CD4-positive, alpha-beta T cell treated with Interleukin-10 for 1 hour (primary cell): ENCODE measurements around the gene CCDC172.

Experiments
- DNase-seq: peaks from one replicate; pipeline ENCODE4 v3.0.0-alpha.2; 2020

Gene CCDC172, protein sequence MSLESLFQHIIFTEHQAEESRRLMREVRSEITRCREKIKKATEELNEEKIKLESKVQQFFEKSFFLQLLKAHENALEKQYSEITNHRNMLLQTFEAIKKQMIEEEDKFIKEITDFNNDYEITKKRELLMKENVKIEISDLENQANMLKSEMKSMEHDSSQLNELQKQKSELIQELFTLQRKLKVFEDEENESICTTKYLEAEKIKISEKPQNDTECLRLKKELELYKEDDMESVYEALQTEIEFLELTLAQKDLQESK

DNA sequence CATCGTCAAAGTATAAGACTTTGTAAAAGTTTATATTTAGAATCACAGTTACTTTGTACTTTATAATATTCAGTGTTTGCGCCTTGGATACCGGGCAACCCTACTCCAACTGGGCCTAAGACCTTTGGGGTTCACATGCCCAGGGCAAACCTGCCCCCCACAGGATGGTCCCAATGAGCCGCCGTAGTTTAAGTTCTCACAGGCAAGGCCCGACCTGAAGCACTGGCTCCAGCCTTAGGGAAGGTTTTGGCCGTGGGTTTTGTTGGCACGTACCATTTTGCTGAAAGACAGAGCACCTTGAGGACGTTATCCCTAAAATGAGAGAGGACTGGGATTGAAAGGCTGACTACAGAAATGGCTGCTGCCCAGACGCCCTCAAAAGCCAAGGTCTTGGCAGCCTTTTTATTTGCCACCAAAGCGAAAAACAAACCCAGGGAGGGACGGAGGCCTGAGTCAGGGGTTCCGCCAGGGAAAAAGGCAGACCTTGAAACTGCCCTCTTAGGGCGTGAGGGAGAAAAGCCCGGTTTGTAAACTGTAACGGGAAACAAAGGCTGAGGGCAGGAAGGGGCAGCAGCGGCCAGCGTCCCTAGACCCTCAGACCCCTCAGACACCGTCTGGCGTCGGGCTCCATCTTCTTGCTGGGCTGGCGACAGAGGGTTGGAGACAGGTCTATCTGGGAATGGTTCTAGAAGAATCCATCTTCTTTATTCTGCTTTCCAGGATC, at the start of gene CCDC172:
Gene CCDC172 (plus strand): TSS at position 222 of the 724 bp plus-strand sequence. CDS start 564 bp downstream, outside the sequence.
- no peak for DNase-seq

DNA sequence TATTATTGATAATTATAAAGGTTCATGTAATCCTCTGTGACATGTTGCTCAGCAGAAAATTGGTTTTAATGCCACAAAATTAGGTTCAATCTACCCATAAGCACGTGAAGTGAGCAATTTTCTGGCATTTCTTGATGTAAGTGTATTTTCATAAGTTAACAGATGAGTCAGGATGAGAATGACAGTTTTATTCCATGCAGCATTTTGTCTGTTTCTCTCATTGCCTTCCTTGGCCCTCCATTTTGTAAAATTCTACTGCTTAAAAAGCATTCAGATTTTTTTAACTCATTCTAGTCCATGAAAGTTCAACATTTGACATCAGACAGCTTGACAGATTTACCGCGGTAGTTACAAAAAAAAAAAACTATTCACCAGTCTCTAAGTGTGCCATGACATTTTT, 47.3 kb upstream of the CCDC172 start:
- DNase-seq: no peak

DNA sequence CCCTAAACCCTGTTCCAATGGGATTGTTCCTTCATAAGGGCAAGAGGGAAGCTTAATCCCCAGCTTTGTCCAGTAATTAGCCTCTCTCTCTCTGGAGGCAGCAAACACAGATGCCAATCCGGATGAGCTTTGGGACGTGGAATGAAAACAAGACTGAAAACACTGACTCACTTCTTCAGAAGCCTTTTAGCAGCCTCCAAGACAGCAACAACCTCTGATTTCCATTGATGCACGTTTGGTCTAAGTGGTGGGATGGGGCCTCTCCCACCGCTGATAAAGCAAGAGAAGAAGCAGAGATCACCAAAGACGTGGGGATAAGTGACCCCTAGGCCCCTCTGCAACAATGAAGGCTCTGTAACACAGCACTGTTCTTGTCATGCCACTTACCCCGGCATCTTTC, 45.4 kb upstream of the CCDC172 start:
- no peak for DNase-seq

DNA sequence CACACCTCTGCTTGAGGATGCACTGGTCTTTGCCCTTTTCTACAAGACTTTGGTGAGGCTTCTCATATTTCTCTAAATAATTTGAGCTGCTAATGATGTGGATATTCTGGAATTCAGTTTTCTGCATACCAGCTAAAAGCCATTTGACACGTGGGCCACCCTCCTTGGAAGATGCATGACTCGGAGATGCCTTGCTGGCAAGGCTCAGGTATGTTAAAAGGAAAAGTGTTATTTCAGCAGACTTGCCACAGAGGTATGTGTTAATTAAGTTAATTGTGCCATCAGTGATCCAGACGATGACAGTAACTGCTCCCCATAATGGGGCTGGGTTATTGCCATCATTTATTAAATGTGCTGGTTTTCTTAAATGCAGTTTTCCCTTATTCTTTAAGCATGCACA, 42.5 kb upstream of the CCDC172 start:
- no peak for DNase-seq

DNA sequence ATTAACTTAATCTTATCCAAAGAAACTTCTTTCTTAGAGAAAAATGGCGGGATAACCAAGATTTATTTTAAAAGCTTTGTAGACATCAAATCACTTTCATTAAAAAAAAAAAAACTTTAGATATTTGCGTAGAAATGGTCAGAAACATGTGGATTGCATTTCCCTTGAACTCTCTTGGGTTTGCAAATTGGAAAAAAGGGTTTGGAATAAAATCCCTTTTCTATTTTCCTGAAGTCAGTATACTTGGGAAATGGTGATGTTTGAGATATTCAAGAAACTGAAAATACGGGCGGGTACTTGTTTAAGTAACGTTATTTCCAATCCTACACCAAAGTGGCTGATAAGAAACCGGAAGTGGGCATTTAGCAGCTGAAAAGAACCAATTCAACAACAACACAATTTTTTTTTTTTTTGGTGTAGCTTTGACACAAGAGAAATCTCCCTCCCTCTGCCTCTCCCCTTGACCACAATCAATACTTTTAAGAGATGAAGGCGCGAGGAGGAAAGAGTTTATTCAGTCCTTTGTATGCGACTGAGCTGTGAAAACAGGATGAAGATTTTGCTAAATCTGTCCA, 37.5 kb upstream of the CCDC172 start:
- no peak for DNase-seq

DNA sequence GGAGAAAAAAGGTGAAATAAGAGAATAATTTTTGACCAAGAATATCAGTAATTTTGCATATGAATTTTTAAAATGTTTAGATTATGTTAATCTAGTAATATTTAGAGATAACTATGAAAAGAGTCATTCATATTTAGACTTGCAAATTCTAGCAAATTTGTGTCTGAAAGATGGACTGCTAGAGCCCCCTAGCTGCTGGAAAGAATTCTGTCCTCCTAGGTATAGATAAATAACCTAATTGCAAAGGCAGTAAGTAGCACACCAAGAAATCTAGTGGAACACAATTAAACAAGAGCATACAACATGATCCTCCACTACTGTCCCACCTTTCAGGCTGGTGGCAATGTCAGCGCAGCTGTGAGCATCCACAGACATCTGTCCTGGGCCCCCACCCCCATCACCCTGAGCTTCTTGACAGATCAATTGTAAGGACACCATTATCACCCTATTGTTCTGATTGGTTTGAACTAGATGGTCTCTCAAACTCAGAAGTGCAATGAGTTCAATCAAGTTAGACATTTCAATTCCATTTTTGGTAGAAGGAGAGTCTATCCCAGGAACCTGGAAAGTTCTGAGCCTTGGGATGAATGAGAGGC, 36.2 kb upstream of the CCDC172 start:
- DNase-seq: no peak

- DNase-seq: no peak
Measured at GRCh38 chr10:116289652-116290051, 34.6 kb upstream of the CCDC172 start.

GRCh38 chr10:116292493-116292892, 31.8 kb upstream of the CCDC172 start:
- DNase-seq: no peak

DNA sequence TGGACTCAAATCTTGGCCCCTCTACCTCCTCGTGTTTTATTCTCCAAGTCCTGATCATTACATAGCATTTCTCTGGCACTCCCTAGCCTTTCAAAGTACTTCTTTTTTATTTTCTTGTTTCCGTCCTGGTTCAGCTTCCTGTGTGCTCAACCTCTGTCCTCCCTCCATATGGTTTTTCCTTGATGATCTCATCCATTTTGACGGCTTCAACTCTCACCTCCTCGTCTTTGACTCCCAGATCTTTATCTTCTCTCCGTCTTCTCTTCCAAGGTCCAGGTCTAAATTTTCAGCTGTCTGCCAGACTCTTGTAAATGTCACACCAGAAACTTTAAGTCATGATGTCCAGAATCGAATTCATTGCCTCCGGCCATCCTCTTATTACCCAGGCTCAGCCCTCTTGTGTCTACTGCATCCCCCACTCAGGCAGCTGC, 27.9 kb upstream of the CCDC172 start:
- no peak for DNase-seq

- DNase-seq: no peak
Measured at GRCh38 chr10:116298586-116298985, 25.7 kb upstream of the CCDC172 start.

DNA sequence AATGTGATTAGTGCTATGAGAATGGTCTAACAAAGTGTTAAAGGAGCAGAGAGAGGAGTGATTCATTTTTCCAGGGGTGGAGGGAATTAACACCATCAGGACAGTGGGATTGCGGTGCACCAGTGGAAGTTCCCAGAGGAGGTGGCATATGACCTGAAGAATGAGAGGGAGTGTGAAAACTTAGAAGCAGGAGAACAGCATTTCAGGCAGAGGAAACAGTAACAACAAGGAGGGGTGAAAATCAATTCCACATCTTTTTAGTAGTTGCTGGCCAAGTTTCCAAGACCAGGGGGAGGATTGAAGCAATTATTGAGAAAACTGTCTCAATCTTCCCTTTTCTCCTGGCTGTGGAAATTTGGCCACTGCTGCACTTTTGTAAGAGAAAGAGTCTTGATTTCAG, 23.7 kb upstream of the CCDC172 start:
- DNase-seq: no peak

DNA sequence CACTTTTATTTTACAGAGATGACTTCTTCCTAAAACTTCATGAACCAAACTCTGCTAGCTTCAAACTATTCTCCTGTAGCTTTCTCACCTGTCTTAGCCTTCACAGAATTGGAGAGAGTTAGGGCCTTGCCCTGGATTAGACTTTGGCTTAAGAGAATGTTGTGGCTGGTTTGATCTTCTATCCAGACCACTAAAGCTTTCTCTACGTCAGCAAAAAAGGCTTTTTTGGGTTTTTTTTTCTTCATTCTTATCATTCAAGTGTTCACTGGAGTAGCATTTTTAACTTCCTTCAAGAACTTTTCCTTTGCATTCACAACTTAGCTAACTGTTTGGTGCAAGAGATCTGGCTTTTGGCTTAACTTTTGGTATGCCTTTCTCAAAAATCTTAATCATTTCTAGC, 19.3 kb upstream of the CCDC172 start:
- DNase-seq: no peak

- no peak for DNase-seq
Measured at GRCh38 chr10:116306847-116307246, 17.4 kb upstream of the CCDC172 start.

GRCh38 chr10:116307455-116307854, 16.8 kb upstream of the CCDC172 start:
- no peak for DNase-seq

DNA sequence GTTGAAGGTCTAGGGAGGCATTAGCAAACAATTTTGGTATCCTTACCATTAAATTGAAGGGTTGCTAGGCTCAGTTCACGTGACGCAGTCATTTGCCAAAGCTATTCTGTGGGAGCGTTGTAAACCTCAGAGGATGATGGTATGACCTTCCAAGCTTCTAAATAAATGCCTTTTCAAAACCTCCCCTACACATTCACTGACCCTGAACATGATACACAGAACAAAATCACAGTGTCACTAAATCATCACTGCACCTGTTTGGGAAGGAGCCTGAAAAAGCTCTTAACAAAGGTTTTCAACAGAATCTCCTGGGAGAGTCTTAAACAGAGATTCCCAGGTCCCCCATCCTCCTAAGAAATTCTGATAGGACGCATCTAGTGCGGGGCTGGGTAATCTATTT, 13.2 kb upstream of the CCDC172 start:
- no peak for DNase-seq

DNA sequence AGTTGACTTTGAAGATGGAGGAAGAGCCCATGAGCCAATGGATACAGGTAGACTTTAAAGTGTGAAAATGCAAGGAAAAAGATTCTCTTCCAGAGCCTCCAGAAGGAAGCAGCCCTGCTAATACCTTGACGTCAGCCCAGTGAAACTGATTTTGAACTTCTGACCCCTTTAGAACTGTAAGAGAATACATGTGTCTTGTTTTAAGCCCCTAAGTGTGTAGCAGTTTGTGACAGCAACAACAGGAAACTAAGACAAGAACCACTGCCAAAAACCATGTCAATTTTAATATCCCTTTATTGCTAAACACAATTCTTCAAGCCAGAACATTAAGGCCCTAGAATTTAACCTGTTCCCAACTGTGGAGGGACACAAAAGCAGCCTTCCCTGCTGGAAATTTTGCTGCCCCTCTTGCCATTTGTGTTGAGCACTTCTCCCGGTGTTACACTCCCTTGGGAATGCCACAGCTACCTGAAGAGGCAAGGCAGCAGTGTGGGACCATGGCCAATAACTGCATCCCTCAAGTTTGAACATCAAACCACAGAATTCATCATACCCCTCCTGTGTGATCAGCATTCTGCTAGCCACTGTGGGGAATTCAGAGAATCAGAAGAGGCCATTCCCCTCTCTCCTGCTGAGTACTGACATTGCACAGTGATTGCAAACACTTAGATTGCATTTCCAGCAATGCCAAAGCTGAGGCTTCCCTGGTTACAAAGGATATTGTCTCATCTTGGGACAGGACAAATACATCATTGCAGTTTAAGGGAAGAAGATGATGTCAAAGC, 12.3 kb upstream of the CCDC172 start:
- DNase-seq: no peak

DNA sequence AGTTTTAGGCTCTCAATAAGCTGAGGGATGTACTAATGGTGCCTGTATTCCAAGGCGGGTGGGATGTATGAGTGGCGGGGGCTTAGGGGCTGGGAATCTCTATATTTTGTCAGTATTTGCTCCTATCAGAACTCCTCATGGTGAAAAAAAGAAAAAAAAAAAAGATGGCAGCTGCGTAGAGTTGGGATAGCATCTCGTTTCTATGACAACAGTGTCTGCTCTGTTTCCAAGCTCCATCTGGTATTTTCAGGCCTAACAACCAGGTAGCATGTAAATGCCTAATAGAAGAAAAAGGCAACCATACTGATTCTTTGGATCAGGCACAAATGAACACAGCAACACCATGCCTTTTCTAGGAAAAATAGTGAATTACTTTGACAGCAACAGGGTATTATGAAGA, 11.7 kb upstream of the CCDC172 start:
- DNase-seq: no peak

DNA sequence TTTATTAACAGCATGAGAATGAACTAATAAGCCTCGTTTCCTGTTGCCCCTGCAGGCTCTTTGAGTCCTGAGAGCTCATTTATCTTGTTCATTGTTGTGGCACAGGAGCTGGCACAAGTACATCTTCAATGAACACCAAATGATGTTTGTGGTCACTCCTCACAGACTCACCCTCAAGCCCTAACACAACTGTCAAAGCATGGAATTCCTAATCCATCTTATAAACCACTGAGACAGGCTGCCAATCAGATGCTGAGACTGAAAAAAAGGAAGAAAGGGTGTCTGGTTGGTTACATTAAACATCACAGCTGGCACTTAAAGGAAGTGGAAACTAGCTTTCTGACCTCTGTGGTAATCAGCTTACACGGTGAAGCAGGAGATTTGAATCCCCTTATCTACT, 7.7 kb upstream of the CCDC172 start:
- DNase-seq: no peak

GRCh38 chr10:116324951-116325635, 845 bp downstream of the CCDC172 start:
- no peak for DNase-seq

DNA sequence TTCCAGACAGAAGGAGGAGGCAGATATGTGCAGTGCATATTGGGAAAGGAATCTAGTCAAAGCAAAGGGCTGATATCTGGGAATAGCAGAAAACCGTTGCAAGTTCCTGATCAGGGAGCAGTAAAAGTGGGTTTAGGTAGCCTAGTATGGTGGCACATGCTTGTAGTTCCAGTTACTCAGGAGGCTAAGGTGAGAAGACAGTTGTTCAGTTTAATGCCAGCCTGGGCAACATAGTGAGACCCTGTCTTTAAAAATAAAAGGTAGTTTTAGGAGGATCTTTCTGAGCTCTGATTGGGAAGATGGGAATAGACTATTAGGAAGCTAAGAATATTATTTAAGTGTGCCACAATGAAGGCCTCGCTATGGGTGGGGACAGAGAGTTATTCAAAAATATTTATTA, 1.7 kb downstream of the CCDC172 start:
- no peak for DNase-seq

GRCh38 chr10:116329153-116329552, 4.9 kb downstream of the CCDC172 start:
- no peak for DNase-seq

DNA sequence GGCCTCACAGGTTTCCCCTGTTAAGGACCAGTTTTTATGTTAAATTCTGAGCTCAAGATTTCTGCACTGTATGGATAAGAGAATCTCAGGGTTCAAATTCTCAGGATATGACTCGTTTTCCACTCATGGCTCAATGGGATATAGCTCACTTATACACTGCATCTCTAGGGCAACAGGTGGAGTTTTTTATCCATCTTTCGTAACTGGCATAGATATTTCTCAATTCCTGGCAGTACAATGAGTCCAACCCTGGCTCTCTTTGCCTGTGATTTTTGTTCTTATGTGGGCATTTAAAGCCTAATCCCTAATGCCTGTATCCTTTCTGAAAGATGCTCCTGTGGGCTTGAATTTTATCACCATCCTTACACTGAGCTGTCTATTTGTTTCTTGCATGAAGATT, 7.6 kb downstream of the CCDC172 start:
- DNase-seq: no peak

- no peak for DNase-seq
Measured at GRCh38 chr10:116336866-116337265, 12.6 kb downstream of the CCDC172 start.
